HG03457 (cell line): ENCODE data around the gene DLG1.

Experiments used
- ATAC-seq: cut with Tn5 transposase; IDR thresholded peaks from one replicate; pipeline ENCODE4 v1.9.1; 2021; ENCODE audit warnings: moderate number of reproducible peaks; ENCODE audit not compliant: unreplicated experiment

The DLG1 gene

GRCh38 chr3:197021729-197022404, 276.5 kb downstream of the DLG1 start:
- no peak for ATAC-seq

- ATAC-seq = no peak
Measured at GRCh38 chr3:197021231-197021630, 277.2 kb downstream of the DLG1 start.

- ATAC-seq = no peak
Measured at GRCh38 chr3:197019535-197019934, 278.9 kb downstream of the DLG1 start.

- ATAC-seq = no peak
Measured at GRCh38 chr3:197019021-197019420, 279.4 kb downstream of the DLG1 start.

- no peak for ATAC-seq
Measured at GRCh38 chr3:197017003-197017402, 281.4 kb downstream of the DLG1 start.

- ATAC-seq = no peak
Measured at GRCh38 chr3:197015790-197016736, 282.3 kb downstream of the DLG1 start.

GRCh38 chr3:197014942-197015575, 283.4 kb downstream of the DLG1 start:
- ATAC-seq = no peak

- ATAC-seq = no peak
Measured at GRCh38 chr3:197014024-197014423, 284.4 kb downstream of the DLG1 start.

- no peak for ATAC-seq
Measured at GRCh38 chr3:197012540-197012883, 285.9 kb downstream of the DLG1 start.

GRCh38 chr3:197011780-197012539, 286.5 kb downstream of the DLG1 start:
- ATAC-seq = no peak

GRCh38 chr3:197010556-197011351, 287.7 kb downstream of the DLG1 start:
- ATAC-seq = no peak

- ATAC-seq = no peak
Measured at GRCh38 chr3:197009532-197010019, 288.8 kb downstream of the DLG1 start.

GRCh38 chr3:197008436-197009209, 289.8 kb downstream of the DLG1 start:
- ATAC-seq = no peak

GRCh38 chr3:197007953-197008352, 290.5 kb downstream of the DLG1 start:
- ATAC-seq = no peak

GRCh38 chr3:197007296-197007940, 291.0 kb downstream of the DLG1 start:
- no peak for ATAC-seq

- ATAC-seq = no peak
Measured at GRCh38 chr3:197006860-197007259, 291.6 kb downstream of the DLG1 start.

GRCh38 chr3:197006446-197006845, 292.0 kb downstream of the DLG1 start:
- ATAC-seq = no peak

GRCh38 chr3:197003461-197004385, 294.7 kb downstream of the DLG1 start:
- ATAC-seq = no peak
